Spleen (tissue), 7 donors: ENCODE measurements around the gene MCC.

Source experiments
- CTCF ChIP-seq, 11 experiments: fragments of 200-600 bp in 7 of 11; fragments of 450-650 bp in 4 of 11; sonication (generic) in 4 of 11; IDR thresholded peaks in 8 of 11; conservative IDR thresholded peaks in 3 of 11; 1 replicate in 7 of 11; 2 replicates in 4 of 11; pipeline versions ENCODE4 v1.4.0 to v1.8.0; 2016 to 2021; ENCODE audit warnings: antibody characterized with exemption in 11 of 11, inconsistent platforms in 4 of 11, mild to moderate bottlenecking in 1 of 11
- POLR2A ChIP-seq, 3 donors: fragments of 450-650 bp; IDR thresholded peaks; one replicate each; pipeline ENCODE4 v1.5.1; 2017; ENCODE audit warnings: antibody characterized with exemption in 3 of 3, mild to moderate bottlenecking in 1 of 3
- POLR2AphosphoS5 ChIP-seq, 3 donors: sonication (generic); formaldehyde crosslinking; IDR thresholded peaks; one replicate each; pipeline ENCODE4 v1.5.1; 2017; ENCODE audit warnings: antibody characterized with exemption in 3 of 3
- donor health status: DM: no; HTN: no; CAD: no; lungs with moderate emphysema.
- donor health status: DM: no; HTN: no; CAD: no.
- donor health status: DM: no; HTN: no; CAD: no.

- no peak for TF ChIP-seq POLR2A (IDR thresholded peaks at IDR 0.05)
- no peak for TF ChIP-seq CTCF (IDR thresholded peaks at IDR 0.05 in 8 of 11, conservative IDR thresholded peaks at IDR 0.05 in 3 of 11)
- no peak for TF ChIP-seq POLR2AphosphoS5 (IDR thresholded peaks at IDR 0.05)
Measured at GRCh38 chr5:113299591-113299990, 188.7 kb downstream of the MCC start.
